CD14-positive monocyte (primary cell): ENCODE data around the gene DRC3. TPM values are rescaled to one million over a fixed set of nuclear protein-coding genes. Genes with fewer than 3 reads are reported as not detected.

ENCODE experiments used
- DNase-seq, 3 donors: peaks; one replicate each; pipeline ENCODE4 v3.0.0-alpha.2; 2011 to 2022
- H2AFZ ChIP-seq: 2 replicates; pipeline ENCODE4 v1.6.0; 2012; ENCODE audit warnings: mild to moderate bottlenecking, low read depth, low read length, inconsistent platforms; ENCODE audit not compliant: insufficient read depth, poor library complexity, severe bottlenecking
- H3K27ac ChIP-seq, 2 donors: 1 replicate in 1 of 2; 2 replicates in 1 of 2; pipeline ENCODE4 v1.5.1; 2012 to 2013; ENCODE audit warnings: low read length in 2 of 2, control low read depth in 1 of 2, inconsistent platforms in 1 of 2, low read depth in 1 of 2, mild to moderate bottlenecking in 1 of 2
- H3K27me3 ChIP-seq, 2 donors: one replicate each; pipeline versions ENCODE4 v1.6.0 to v1.6.1; 2011 to 2013; ENCODE audit warnings: low read length in 2 of 2; ENCODE audit not compliant: control insufficient read depth in 2 of 2, insufficient read depth in 2 of 2
- H3K36me3 ChIP-seq, 2 donors: replicated peaks in 1 of 2; 1 replicate in 1 of 2; 2 replicates in 1 of 2; pipeline versions ENCODE4 v1.5.1 to v1.6.1; 2012 to 2013; ENCODE audit warnings: low read length in 2 of 2, control low read depth in 1 of 2, inconsistent platforms in 1 of 2, mild to moderate bottlenecking in 1 of 2; ENCODE audit not compliant: insufficient read depth in 2 of 2, control insufficient read depth in 1 of 2
- H3K4me1 ChIP-seq, 2 donors: 1 replicate in 1 of 2; 2 replicates in 1 of 2; pipeline versions ENCODE4 v1.5.1 to v1.6.1; 2012 to 2013; ENCODE audit warnings: low read length in 2 of 2, control low read depth in 1 of 2, inconsistent platforms in 1 of 2, mild to moderate bottlenecking in 1 of 2, moderate library complexity in 1 of 2; ENCODE audit not compliant: insufficient read depth in 2 of 2, control insufficient read depth in 1 of 2
- H3K4me2 ChIP-seq: replicated peaks from 2 replicates; pipeline ENCODE3; 2012; ENCODE audit warnings: low read length, moderate library complexity, mild to moderate bottlenecking; ENCODE audit not compliant: poor library complexity, severe bottlenecking; ENCODE audit errors: extremely low read depth
- H3K4me3 ChIP-seq, 3 experiments: fragments of 200-600 bp in 1 of 3; sonication (generic) in 1 of 3; replicated peaks in 1 of 3; 1 replicate in 2 of 3; 2 replicates in 1 of 3; pipeline ENCODE4 v1.5.1; 2011 to 2013; ENCODE audit warnings: low read length in 3 of 3, mild to moderate bottlenecking in 3 of 3, control low read depth in 2 of 3, low read depth in 2 of 3, inconsistent platforms in 1 of 3, moderate library complexity in 1 of 3
- H3K79me2 ChIP-seq: 2 replicates; pipeline ENCODE4 v1.6.0; 2012; ENCODE audit warnings: mild to moderate bottlenecking, control low read depth, inconsistent platforms, low read length, moderate library complexity; ENCODE audit not compliant: insufficient read depth
- H3K9ac ChIP-seq: 2 replicates; pipeline ENCODE4 v1.6.0; 2017; ENCODE audit warnings: low read length, mild to moderate bottlenecking; ENCODE audit not compliant: insufficient read depth, poor library complexity, severe bottlenecking
- H3K9me3 ChIP-seq, 2 donors: replicated peaks in 1 of 2; 1 replicate in 1 of 2; 2 replicates in 1 of 2; pipeline versions ENCODE4 v1.5.1 to v1.6.1; 2012 to 2013; ENCODE audit warnings: low read length in 2 of 2, control low read depth in 1 of 2; ENCODE audit not compliant: control insufficient read depth in 1 of 2, insufficient read depth in 1 of 2
- H4K20me1 ChIP-seq: 2 replicates; pipeline ENCODE4 v1.6.0; 2012; ENCODE audit warnings: mild to moderate bottlenecking, low read length, control low read depth, moderate library complexity; ENCODE audit not compliant: insufficient read depth
- H3K27ac Mint-ChIP-seq, 7 donors: one replicate each; pipeline ENCODE4 v1.8.0; 2020; ENCODE audit warnings: mild to moderate bottlenecking in 7 of 7, mixed read lengths in 7 of 7, moderate library complexity in 6 of 7, inconsistent platforms in 2 of 7
- H3K27me3 Mint-ChIP-seq, 3 donors: one replicate each; pipeline ENCODE4 v1.8.0; 2021 to 2022; ENCODE audit warnings: low read depth in 3 of 3, mild to moderate bottlenecking in 3 of 3, mixed read lengths in 3 of 3, moderate library complexity in 3 of 3, inconsistent platforms in 1 of 3
- H3K36me3 Mint-ChIP-seq, 2 donors: one replicate each; pipeline ENCODE4 v1.8.0; 2020; ENCODE audit warnings: mixed read lengths in 2 of 2, inconsistent platforms in 1 of 2, mild to moderate bottlenecking in 1 of 2
- H3K4me1 Mint-ChIP-seq: one replicate; pipeline ENCODE4 v1.8.0; 2020; ENCODE audit warnings: mild to moderate bottlenecking, mixed read lengths
- H3K4me3 Mint-ChIP-seq, 2 donors: one replicate each; pipeline ENCODE4 v1.8.0; 2020; ENCODE audit warnings: mild to moderate bottlenecking in 2 of 2, mixed read lengths in 2 of 2, moderate library complexity in 1 of 2
- H3K9me3 Mint-ChIP-seq, 7 donors: one replicate each; pipeline ENCODE4 v1.8.0; 2020 to 2022; ENCODE audit warnings: mixed read lengths in 7 of 7, mild to moderate bottlenecking in 6 of 7, moderate library complexity in 6 of 7, inconsistent platforms in 2 of 7
- WGBS: methylation state at CpG from one replicate; pipeline ENCODE4 v1.1.5; 2013; ENCODE audit warnings: missing lambda C conversion rate; ENCODE audit not compliant: insufficient coverage; 5-methylcytosine and 5-hydroxymethylcytosine counted together
- intact Hi-C, 2 donors: fragments of 100-400 bp; cut with micrococcal nuclease; formaldehyde crosslinking; loops; one replicate each; pipeline versions ENCODE4 v1.15.0 to v1.15.1; 2023
- polyA plus RNA-seq, 3 donors: library from polyadenylated mRNA; depleted of rRNA in 1 of 3; unstranded in 2 of 3; stranded (reverse) in 1 of 3; fragments of 300-500 nt in 2 of 3; fragments of >200 nt in 1 of 3; fragmentation: Illumina TruSeq in 2 of 3; gene quantifications; 1 replicate in 2 of 3; 2 replicates in 1 of 3; pipeline ENCODE4 v1.2.3, GENCODE V29; 2012 to 2021
- TF ChIP-seq, protein P1 (sequence below): fragments of 200-600 bp; IDR thresholded peaks from one replicate; pipeline ENCODE4 v1.8.0; 2022; ENCODE audit warnings: antibody characterized with exemption, mild to moderate bottlenecking

DRC3 gene
- polyA plus RNA-seq, 3 donors: 0.23 to 0.58 (median 0.39) TPM

DNA sequence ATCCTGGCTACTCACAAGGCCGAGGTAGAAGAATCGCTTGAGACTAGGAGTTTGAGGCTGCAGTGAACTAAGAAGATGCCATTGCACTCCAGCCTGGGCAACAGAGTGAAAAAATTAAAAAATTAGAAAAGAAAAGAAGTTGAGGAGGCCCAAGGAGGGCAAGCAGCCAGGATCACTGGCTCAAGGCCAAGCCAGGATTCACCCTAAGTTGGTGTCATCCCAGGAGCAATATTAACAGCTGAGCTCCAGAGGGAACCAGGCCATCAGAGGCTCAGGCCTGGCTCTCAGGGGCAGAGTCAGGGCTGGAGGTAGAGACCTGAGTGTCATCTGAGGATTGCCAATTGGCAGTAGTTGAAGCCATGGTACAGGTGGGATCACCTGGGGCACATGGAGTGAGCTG is 20.7 kb downstream of the DRC3 start:
- 87% methylated on average over 2 of the region's 2 CpGs for WGBS
- peaks cover 0 to 2% (median 0%) of the 10 kb centered on the region in 7 donors for H3K9me3 Mint-ChIP-seq
- H3K27ac Mint-ChIP-seq: peak overlapping the region in 2 of 7 donors; percentile 18 to 57
- TF ChIP-seq, protein P1, sequence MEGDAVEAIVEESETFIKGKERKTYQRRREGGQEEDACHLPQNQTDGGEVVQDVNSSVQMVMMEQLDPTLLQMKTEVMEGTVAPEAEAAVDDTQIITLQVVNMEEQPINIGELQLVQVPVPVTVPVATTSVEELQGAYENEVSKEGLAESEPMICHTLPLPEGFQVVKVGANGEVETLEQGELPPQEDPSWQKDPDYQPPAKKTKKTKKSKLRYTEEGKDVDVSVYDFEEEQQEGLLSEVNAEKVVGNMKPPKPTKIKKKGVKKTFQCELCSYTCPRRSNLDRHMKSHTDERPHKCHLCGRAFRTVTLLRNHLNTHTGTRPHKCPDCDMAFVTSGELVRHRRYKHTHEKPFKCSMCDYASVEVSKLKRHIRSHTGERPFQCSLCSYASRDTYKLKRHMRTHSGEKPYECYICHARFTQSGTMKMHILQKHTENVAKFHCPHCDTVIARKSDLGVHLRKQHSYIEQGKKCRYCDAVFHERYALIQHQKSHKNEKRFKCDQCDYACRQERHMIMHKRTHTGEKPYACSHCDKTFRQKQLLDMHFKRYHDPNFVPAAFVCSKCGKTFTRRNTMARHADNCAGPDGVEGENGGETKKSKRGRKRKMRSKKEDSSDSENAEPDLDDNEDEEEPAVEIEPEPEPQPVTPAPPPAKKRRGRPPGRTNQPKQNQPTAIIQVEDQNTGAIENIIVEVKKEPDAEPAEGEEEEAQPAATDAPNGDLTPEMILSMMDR: no peak
- Histone ChIP-seq H3K27ac (no peak overlapping the region), H3K9ac (no peak overlapping the region), H3K79me2 (no peaks in the 10 kb centered on the region), H3K27me3 (no peaks in the 10 kb centered on the region), H3K36me3 (no peaks in the 10 kb centered on the region), H3K9me3 (no peaks in the 10 kb centered on the region), H2AFZ (no peak overlapping the region), H3K4me3 (no peak overlapping the region), H3K4me2 (no peak overlapping the region), H3K4me1 (no peaks in the 10 kb centered on the region), H4K20me1 (no peaks in the 10 kb centered on the region)
- intact Hi-C loops: loop anchor here in 1 of 2 donors (5.0 kb wide), 1 partner anchor 34 kb away; no protein-coding TSS in a partner anchor
- DNase-seq: no peak
- H3K4me3 Mint-ChIP-seq: no peak overlapping the region
- H3K36me3 Mint-ChIP-seq: no peaks in the 10 kb centered on the region
- H3K27me3 Mint-ChIP-seq: peaks cover 2 to 6% (median 6%) of the 10 kb centered on the region in 3 donors
- H3K4me1 Mint-ChIP-seq: peaks cover 3% of the 10 kb centered on the region

DNA sequence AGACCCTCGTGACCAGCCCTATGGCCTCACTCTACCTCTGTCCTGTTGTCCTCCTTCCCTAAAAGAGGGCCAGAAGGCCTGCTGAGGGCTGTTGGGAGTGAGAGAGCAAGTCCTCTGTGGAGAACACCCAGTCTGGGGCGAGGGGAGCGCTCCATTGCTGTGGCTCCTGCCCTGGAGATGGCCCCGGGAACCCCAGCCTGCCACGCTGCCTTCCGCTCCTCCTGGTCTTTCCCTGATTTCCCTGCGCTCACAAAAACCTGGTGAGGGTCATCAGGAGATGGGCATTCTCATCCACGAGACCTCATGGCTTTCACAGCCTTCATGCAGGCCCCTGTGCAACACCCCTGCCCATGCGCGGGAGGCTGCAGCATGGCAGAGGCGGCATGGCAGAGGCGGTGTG is 21.2 kb downstream of the DRC3 start:
- H3K4me1 ChIP-seq: no peaks in the 10 kb centered on the region
- DNase-seq: no peak
- no peaks in the 10 kb centered on the region for H4K20me1 ChIP-seq
- no peak overlapping the region for H3K4me3 ChIP-seq
- no peaks in the 10 kb centered on the region for H3K79me2 ChIP-seq
- H3K36me3 Mint-ChIP-seq: no peaks in the 10 kb centered on the region
- H3K27ac Mint-ChIP-seq: peak overlapping the region in 1 of 7 donors; percentile 18
- 95% methylated on average over 12 of the region's 12 CpGs for WGBS
- intact Hi-C loops: loop anchor here in 1 of 2 donors (5.0 kb wide), 1 partner anchor 33 kb away; no protein-coding TSS in a partner anchor
- H3K9me3 ChIP-seq: no peaks in the 10 kb centered on the region
- H3K4me1 Mint-ChIP-seq: peaks cover 3% of the 10 kb centered on the region
- H3K36me3 ChIP-seq: no peaks in the 10 kb centered on the region
- H3K4me3 Mint-ChIP-seq: no peak overlapping the region
- no peak overlapping the region for H2AFZ ChIP-seq
- H3K9ac ChIP-seq: no peak overlapping the region
- H3K27me3 ChIP-seq: no peaks in the 10 kb centered on the region
- H3K9me3 Mint-ChIP-seq: peaks cover 0 to 2% (median 0%) of the 10 kb centered on the region in 7 donors
- TF ChIP-seq, protein P1: no peak
- peaks cover 2 to 6% (median 5%) of the 10 kb centered on the region in 3 donors for H3K27me3 Mint-ChIP-seq
- H3K27ac ChIP-seq: no peak overlapping the region
- no peak overlapping the region for H3K4me2 ChIP-seq
